Astrocyte (in vitro differentiated cells and primary cell): ENCODE measurements around the gene HECW1. TPM values are rescaled to one million over a fixed set of nuclear protein-coding genes. Genes with fewer than 3 reads are reported as not detected.
A peak's percentile ranks its signal among the peaks of the same experiment; 100 is the strongest.

Experiments
- DNase-seq: peaks from one replicate; pipeline ENCODE4 v3.0.0-alpha.2; 2010; ENCODE audit warnings: low read depth
- FAIRE-seq: peaks from 2 replicates; lab custom pipeline; 2011; peaks lifted over from hg19 to GRCh38; lab: Jason Lieb, UNC
- H2AFZ ChIP-seq: 2 replicates; pipeline ENCODE4 v1.6.0; 2012; ENCODE audit warnings: low read depth, low read length, inconsistent platforms
- H3K27ac ChIP-seq: 2 replicates; pipeline ENCODE4 v1.5.1; 2011; ENCODE audit warnings: low read depth, low read length, inconsistent platforms
- H3K27me3 ChIP-seq: 2 replicates; pipeline ENCODE4 v1.6.0; 2011; ENCODE audit warnings: low read length, inconsistent platforms; ENCODE audit not compliant: insufficient read depth
- H3K36me3 ChIP-seq: 2 replicates; pipeline ENCODE4 v1.5.1; 2011; ENCODE audit warnings: low read length, inconsistent platforms; ENCODE audit not compliant: insufficient read depth
- H3K4me1 ChIP-seq: 2 replicates; pipeline ENCODE4 v1.5.1; 2011; ENCODE audit warnings: low read length, inconsistent platforms; ENCODE audit not compliant: insufficient read depth
- H3K4me2 ChIP-seq: 2 replicates; pipeline ENCODE4 v1.6.0; 2012; ENCODE audit warnings: low read length, inconsistent platforms
- H3K4me3 ChIP-seq: 2 replicates; pipeline ENCODE4 v1.5.1; 2011; ENCODE audit warnings: low read depth, mild to moderate bottlenecking, low read length, inconsistent platforms; ENCODE audit not compliant: insufficient read depth
- H3K79me2 ChIP-seq: 2 replicates; pipeline ENCODE4 v1.6.0; 2012; ENCODE audit warnings: mild to moderate bottlenecking, low read length, inconsistent platforms; ENCODE audit not compliant: insufficient read depth
- H3K9ac ChIP-seq: 2 replicates; pipeline ENCODE4 v1.6.0; 2012; ENCODE audit warnings: mild to moderate bottlenecking, low read length, inconsistent platforms
- H3K9me3 ChIP-seq: 2 replicates; pipeline ENCODE4 v1.5.1; 2012; ENCODE audit warnings: low read depth, mild to moderate bottlenecking, low read length, inconsistent platforms; ENCODE audit not compliant: insufficient read depth
- H4K20me1 ChIP-seq: 2 replicates; pipeline ENCODE4 v1.6.0; 2012; ENCODE audit warnings: low read length, inconsistent platforms; ENCODE audit not compliant: insufficient read depth
- H3K27ac Mint-ChIP-seq: one replicate; pipeline ENCODE4 v1.8.0; 2021; ENCODE audit warnings: mild to moderate bottlenecking, mixed read lengths; ENCODE audit not compliant: unreplicated experiment
- H3K27me3 Mint-ChIP-seq: one replicate; pipeline ENCODE4 v1.8.0; 2021; ENCODE audit warnings: low read depth, mixed read lengths; ENCODE audit not compliant: unreplicated experiment
- H3K36me3 Mint-ChIP-seq: one replicate; pipeline ENCODE4 v1.8.0; 2021; ENCODE audit warnings: low read depth, mixed read lengths; ENCODE audit not compliant: unreplicated experiment
- H3K4me1 Mint-ChIP-seq: one replicate; pipeline ENCODE4 v1.8.0; 2021; ENCODE audit warnings: low read depth, mixed read lengths; ENCODE audit not compliant: unreplicated experiment
- H3K4me3 Mint-ChIP-seq: one replicate; pipeline ENCODE4 v1.8.0; 2021; ENCODE audit warnings: mild to moderate bottlenecking, moderate library complexity, mixed read lengths; ENCODE audit not compliant: unreplicated experiment
- H3K9me3 Mint-ChIP-seq: one replicate; pipeline ENCODE4 v1.8.0; 2021; ENCODE audit warnings: mild to moderate bottlenecking, mixed read lengths; ENCODE audit not compliant: unreplicated experiment
- CTCF ChIP-seq: IDR thresholded peaks from 2 replicates; pipeline ENCODE4 v1.5.1; 2011; ENCODE audit warnings: low read depth, mild to moderate bottlenecking, inconsistent platforms, low read length, moderate library complexity; ENCODE audit not compliant: insufficient read depth
- EZH2 ChIP-seq: IDR thresholded peaks from 2 replicates; pipeline ENCODE4 v1.6.1; 2012; ENCODE audit warnings: mild to moderate bottlenecking, low read length, inconsistent platforms; ENCODE audit not compliant: insufficient read depth
- total RNA-seq: library from RNA; stranded (reverse); gene quantifications from 2 replicates; pipeline ENCODE4 v1.2.1, GENCODE V29; 2021

The HECW1 gene
- total RNA-seq, 1 donor from 2014 or later = 3.3 TPM

DNA sequence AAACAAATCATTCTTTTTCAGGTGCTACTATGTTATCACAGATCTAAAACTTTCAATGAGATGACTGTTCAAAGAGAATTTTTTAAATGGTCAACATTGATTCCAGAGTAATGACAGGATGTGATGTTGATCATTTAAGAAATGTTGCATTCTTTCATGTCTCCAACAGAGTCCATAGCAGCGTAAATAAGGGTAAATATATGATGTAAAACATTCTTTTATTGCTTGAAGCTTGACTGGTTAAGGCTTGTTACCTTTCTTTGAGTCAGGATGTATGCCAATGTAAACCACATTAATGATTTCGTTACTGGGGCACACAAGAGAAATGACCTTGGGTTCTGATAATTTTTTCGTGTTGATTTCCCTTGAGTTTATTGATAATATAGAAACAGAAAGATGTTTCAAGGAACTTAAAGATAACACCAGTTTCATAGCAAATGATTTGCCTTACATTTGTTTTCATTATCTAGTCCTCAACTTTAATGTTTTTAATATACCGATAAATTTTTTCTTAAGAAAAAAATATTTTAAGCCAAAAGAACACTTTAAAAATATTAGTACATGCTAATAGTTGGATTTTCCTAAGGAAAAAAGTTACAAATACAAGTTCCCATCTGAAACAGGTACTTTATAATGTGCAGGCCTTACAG, 473.9 kb downstream of the HECW1 start:
- Histone ChIP-seq H2AFZ (no peak overlapping the region), H3K79me2 (peaks cover 83% of the 10 kb centered on the region), H3K9me3 (no peaks in the 10 kb centered on the region), H3K27me3 (peaks cover 4% of the 10 kb centered on the region), H3K9ac (peak overlapping the region; percentile 93), H3K4me3 (peak overlapping the region; percentile 20), H3K4me1 (peaks cover 7% of the 10 kb centered on the region), H3K36me3 (no peaks in the 10 kb centered on the region), H3K27ac (peak overlapping the region; percentile 22), H3K4me2 (peak overlapping the region; percentile 86), H4K20me1 (peaks cover 69% of the 10 kb centered on the region)
- Mint-ChIP-seq H3K36me3 (no peaks in the 10 kb centered on the region), H3K27ac (peak overlapping the region; percentile 8), H3K4me3 (peak overlapping the region; percentile 94), H3K9me3 (no peaks in the 10 kb centered on the region), H3K4me1 (peaks cover 19% of the 10 kb centered on the region), H3K27me3 (peaks cover 5% of the 10 kb centered on the region)
- TF ChIP-seq EZH2 = no peak
- no peak for TF ChIP-seq CTCF
- DNase-seq = peak; percentile 77
- no peak for FAIRE-seq

DNA sequence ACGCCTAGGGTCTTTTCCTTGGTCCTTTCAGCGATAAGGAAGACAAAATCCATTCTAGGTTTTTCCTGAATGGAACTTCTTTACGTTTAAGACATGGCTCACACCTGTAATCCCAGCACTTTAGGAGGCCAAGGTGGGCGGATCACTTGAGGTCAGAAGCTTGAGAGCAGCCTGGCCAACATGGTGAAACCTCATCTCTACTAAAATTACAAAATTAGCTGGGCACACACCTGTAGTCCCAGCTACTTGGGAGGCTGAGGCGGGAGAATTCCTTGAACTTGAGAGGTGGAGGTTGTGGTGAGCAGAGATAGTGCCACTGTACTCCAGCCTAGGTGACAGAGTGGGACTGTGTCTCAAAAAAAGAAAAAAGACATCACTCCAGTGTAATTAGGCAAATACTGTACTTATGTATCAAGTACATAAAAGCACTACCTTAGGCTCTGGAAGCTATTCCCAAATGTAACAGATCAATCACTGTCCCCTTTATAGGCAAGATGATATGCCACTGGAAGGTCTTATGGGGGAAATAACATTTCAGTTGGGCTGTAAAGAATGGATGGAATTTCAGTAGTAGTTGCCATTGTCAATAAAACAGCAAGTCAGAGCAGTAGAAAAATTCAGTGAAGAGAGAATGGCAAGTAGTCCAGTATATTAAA, 476.2 kb downstream of the HECW1 start:
- H3K36me3 ChIP-seq = no peaks in the 10 kb centered on the region
- peaks cover 5% of the 10 kb centered on the region for H3K4me1 ChIP-seq
- peaks cover 30% of the 10 kb centered on the region for H3K4me1 Mint-ChIP-seq
- peaks cover 84% of the 10 kb centered on the region for H4K20me1 ChIP-seq
- FAIRE-seq (no peak), DNase-seq (no peak)
- H3K27me3 ChIP-seq = no peaks in the 10 kb centered on the region
- H3K4me3 ChIP-seq = no peak overlapping the region
- H3K4me3 Mint-ChIP-seq = no peak overlapping the region
- no peaks in the 10 kb centered on the region for H3K9me3 ChIP-seq
- no peak overlapping the region for H3K4me2 ChIP-seq
- TF ChIP-seq EZH2 (no peak), CTCF (no peak)
- H3K36me3 Mint-ChIP-seq = no peaks in the 10 kb centered on the region
- H2AFZ ChIP-seq = no peak overlapping the region
- H3K79me2 ChIP-seq = peaks cover 99% of the 10 kb centered on the region
- H3K27me3 Mint-ChIP-seq = no peaks in the 10 kb centered on the region
- no peak overlapping the region for H3K9ac ChIP-seq
- H3K9me3 Mint-ChIP-seq = no peaks in the 10 kb centered on the region
- no peak overlapping the region for H3K27ac Mint-ChIP-seq
- H3K27ac ChIP-seq = no peak overlapping the region

DNA sequence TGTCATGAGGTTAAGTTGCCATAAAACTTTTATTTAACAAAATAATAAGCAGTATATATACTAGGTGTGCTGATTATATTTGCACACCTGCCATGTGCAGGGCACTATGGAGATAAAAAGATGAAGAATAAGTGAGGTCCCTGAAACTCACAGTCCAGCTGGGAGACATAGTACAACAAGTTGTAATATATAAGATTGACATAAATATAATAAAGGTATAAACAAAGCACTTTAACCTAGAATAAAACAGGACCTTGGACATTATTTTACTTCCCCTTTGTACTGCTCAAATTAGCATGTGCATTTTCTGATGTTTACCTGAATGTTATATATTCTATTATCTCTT, 476.7 kb downstream of the HECW1 start:
- Histone ChIP-seq H3K36me3 (no peaks in the 10 kb centered on the region), H4K20me1 (peaks cover 84% of the 10 kb centered on the region), H3K27me3 (no peaks in the 10 kb centered on the region), H3K27ac (no peak overlapping the region), H3K4me2 (no peak overlapping the region), H3K4me3 (no peak overlapping the region), H3K4me1 (peaks cover 5% of the 10 kb centered on the region), H3K9me3 (no peaks in the 10 kb centered on the region), H2AFZ (no peak overlapping the region), H3K79me2 (peaks cover 99% of the 10 kb centered on the region), H3K9ac (no peak overlapping the region)
- Mint-ChIP-seq H3K9me3 (no peaks in the 10 kb centered on the region), H3K4me1 (peaks cover 30% of the 10 kb centered on the region), H3K4me3 (no peak overlapping the region), H3K27ac (no peak overlapping the region), H3K36me3 (no peaks in the 10 kb centered on the region), H3K27me3 (no peaks in the 10 kb centered on the region)
- DNase-seq (no peak), FAIRE-seq (no peak)
- TF ChIP-seq EZH2 (no peak), CTCF (no peak)
